K562 (cell line): ENCODE results near the gene MCEMP1. TPM values are rescaled to one million over a fixed set of nuclear protein-coding genes. Genes with fewer than 3 reads are reported as not detected.

Source experiments
- ATAC-seq: fragments of 200-7000 bp; cut with Tn5 transposase; 3 replicates; pipeline ENCODE4 v1.9.1; 2020; ENCODE audit warnings: moderate library complexity
- BruUV-seq: library from RNA; stranded (reverse); fragments of 400-500 nt; replicated peaks from 2 replicates; lab custom pipeline; 2021; lab: Mats Ljungman, UMichigan
- CTCF ChIA-PET: fragments of 300-600 bp; formaldehyde crosslinking; extraction: SDS; loops from one replicate; lab custom pipeline; 2021; ENCODE audit warnings: low intra/inter-chr PET ratio; lab: Yijun Ruan, JAX
- POLR2A ChIA-PET: fragments of 300-600, 350-650 bp; sonication (Branson Sonifier 250); formaldehyde crosslinking; extraction: SDS; loops from one replicate; lab custom pipeline; 2021; ENCODE audit warnings: antibody characterized with exemption, inconsistent platforms; lab: Yijun Ruan, JAX
- DNase-seq, 4 experiments: peaks; one replicate each; pipeline versions ENCODE4 v3.0.0 to v3.0.0-alpha.2; 2011 to 2018; ENCODE audit warnings: low spot score in 3 of 4, mixed read lengths in 3 of 4; ENCODE audit errors: extremely low read depth in 1 of 4
- FAIRE-seq: peaks from 2 replicates; lab custom pipeline; 2011; peaks lifted over from hg19 to GRCh38; lab: Jason Lieb, UNC
- H2AFZ ChIP-seq: 2 replicates; pipeline ENCODE4 v1.6.0; 2011; ENCODE audit warnings: low read depth, low read length, control low read depth, inconsistent platforms
- H3K27ac ChIP-seq: fragments of 200-600 bp; 3 replicates; pipeline ENCODE4 v1.8.0; 2011; ENCODE audit warnings: low read depth, mild to moderate bottlenecking, control low read depth, inconsistent platforms, low read length, moderate library complexity, mixed read lengths; ENCODE audit errors: extremely low read depth
- H3K27me3 ChIP-seq, 2 experiments: fragments of 300-600 bp in 1 of 2; 2 replicates in 1 of 2; 3 replicates in 1 of 2; pipeline versions ENCODE4 v1.6.0 to v1.8.0; 2011; ENCODE audit warnings: inconsistent platforms in 2 of 2, low read length in 2 of 2, mild to moderate bottlenecking in 1 of 2, mixed read lengths in 1 of 2, moderate library complexity in 1 of 2; ENCODE audit not compliant: control insufficient read depth in 2 of 2, insufficient read depth in 2 of 2
- H3K36me3 ChIP-seq: fragments of 300-600 bp; 3 replicates; pipeline ENCODE4 v1.8.0; 2011; ENCODE audit warnings: mild to moderate bottlenecking, low read length, inconsistent platforms; ENCODE audit not compliant: control insufficient read depth, insufficient read depth
- H3K4me1 ChIP-seq, 2 experiments: fragments of 200-600 bp in 1 of 2; replicated peaks in 1 of 2; 2 replicates in 1 of 2; 3 replicates in 1 of 2; pipeline versions ENCODE4 v1.5.1 to v1.8.0; 2011; ENCODE audit warnings: inconsistent platforms in 2 of 2, low read length in 2 of 2, mild to moderate bottlenecking in 1 of 2, mixed read lengths in 1 of 2, moderate library complexity in 1 of 2; ENCODE audit not compliant: control insufficient read depth in 2 of 2, insufficient read depth in 2 of 2
- H3K4me2 ChIP-seq: 2 replicates; pipeline ENCODE4 v1.6.1; 2011; ENCODE audit warnings: low read length, control low read depth, inconsistent platforms, mixed read lengths; ENCODE audit not compliant: insufficient read depth
- H3K4me3 ChIP-seq: fragments of 200-600 bp; sonication (generic), shearing (Covaris generic); 2 replicates; pipeline ENCODE4 v1.5.1; 2016; ENCODE audit warnings: control low read depth, inconsistent platforms
- H3K79me2 ChIP-seq: fragments of 200-600 bp; 3 replicates; pipeline ENCODE4 v1.8.0; 2011; ENCODE audit warnings: low read length, inconsistent platforms; ENCODE audit not compliant: control insufficient read depth, insufficient read depth
- H3K9ac ChIP-seq, 2 experiments: 2 replicates each; pipeline versions ENCODE4 v1.6.0 to v1.6.1; 2011; ENCODE audit warnings: low read depth in 2 of 2, low read length in 2 of 2, control low read depth in 1 of 2, inconsistent platforms in 1 of 2, mild to moderate bottlenecking in 1 of 2, mixed read lengths in 1 of 2; ENCODE audit not compliant: insufficient read depth in 1 of 2
- H3K9me1 ChIP-seq: one replicate; pipeline ENCODE4 v1.6.0; 2011; ENCODE audit warnings: inconsistent platforms, mild to moderate bottlenecking, low read length, moderate library complexity; ENCODE audit not compliant: control insufficient read depth, insufficient read depth
- H3K9me3 ChIP-seq: replicated peaks from 2 replicates; pipeline ENCODE4 v1.5.1; 2011; ENCODE audit warnings: low read depth, low read length, inconsistent platforms; ENCODE audit not compliant: control insufficient read depth, insufficient read depth
- H4K20me1 ChIP-seq: replicated peaks from 2 replicates; pipeline ENCODE4 v1.6.1; 2011; ENCODE audit warnings: low read length, inconsistent platforms, mixed read lengths; ENCODE audit not compliant: control insufficient read depth, insufficient read depth
- ESRRB ChIP-seq: fragments of 250-450 bp; sonication (Bioruptor Pico); IDR thresholded peaks from 2 replicates; pipeline ENCODE4 v1.5.0; 2020; ENCODE audit warnings: mild to moderate bottlenecking, moderate library complexity, borderline replicate concordance
- POLR2G ChIP-seq: fragments of 200-400 bp; formaldehyde crosslinking; IDR thresholded peaks from 2 replicates; pipeline ENCODE4 v1.6.1; 2017; ENCODE audit warnings: low read depth, mild to moderate bottlenecking, antibody characterized with exemption, low read length, moderate library complexity
- THRB ChIP-seq: fragments of 450-650 bp; formaldehyde crosslinking; conservative IDR thresholded peaks from 2 replicates; pipeline ENCODE4 v1.4.0; 2022; ENCODE audit warnings: mild to moderate bottlenecking, missing genetic modification characterization
- TSC22D4 ChIP-seq: fragments of 450-650 bp; IDR thresholded peaks from 2 replicates; pipeline ENCODE4 v1.6.1; 2016; ENCODE audit warnings: missing genetic modification characterization, missing biosample characterization, control low read depth
- ZHX1 ChIP-seq: fragments of 150-350 bp; conservative IDR thresholded peaks from 2 replicates; pipeline ENCODE4 v1.6.1; 2014; ENCODE audit warnings: low read length
- WGBS: fragments of 100-300 bp; shearing (Covaris generic); methylation state at CpG from one replicate; pipeline ENCODE4 v1.1.6; 2016; ENCODE audit warnings: low coverage, mixed read lengths; ENCODE audit not compliant: insufficient coverage; ENCODE audit errors: missing lambda C conversion rate; 5-methylcytosine and 5-hydroxymethylcytosine counted together
- in situ Hi-C: fragments of 300-500 bp; cut with MboI; formaldehyde crosslinking; loops from 4 replicates; pipeline ENCODE4 v1.15.0; 2018; ENCODE audit warnings: inconsistent platforms, mixed read lengths
- intact Hi-C: fragments of 100-400 bp; cut with micrococcal nuclease; formaldehyde crosslinking; loops from 2 replicates; pipeline ENCODE4 v1.14.2; 2022
- polyA plus RNA-seq, 8 experiments: library from polyadenylated mRNA; depleted of rRNA in 4 of 8; stranded (reverse) in 5 of 8; unstranded in 3 of 8; fragments of >200 nt; fragmentation: Nextera tagmentation in 2 of 8; fragmentation: Illumina TruSeq in 1 of 8; extraction: Ambion mirVana in 2 of 8; extraction: Trizol in 1 of 8; gene quantifications; 2 replicates each; pipeline versions ENCODE4 v1.2.1 to v1.2.3, GENCODE V29; 2011 to 2014; ENCODE audit warnings: inconsistent platforms in 1 of 8, missing spikeins in 1 of 8
- total RNA-seq, 7 experiments: library from RNA; depleted of rRNA in 6 of 7; stranded (reverse); fragments of >200 nt in 6 of 7; fragmentation: Illumina TruSeq in 2 of 7; extraction: Trizol in 2 of 7; gene quantifications; 2 replicates each; pipeline versions ENCODE4 v1.2.1 to v1.2.3, GENCODE V29; 2011 to 2021; ENCODE audit warnings: low replicate concordance in 1 of 7

MCEMP1 gene
- total and polyA plus RNA-seq, 9 of the 15 experiments (the other 6 are each of a cell fraction or from before 2014, with no cell fraction given) = 0.11 to 1.8 (median 0.51) TPM

- Histone ChIP-seq H2AFZ (no peak overlapping the region), H3K36me3 (peaks cover 10% of the 10 kb centered on the region; the same call in 2 of the 3 replicates), H3K4me2 (no peak overlapping the region), H3K4me1 (peaks cover 0 to 30% of the 10 kb centered on the region in 2 experiments; a peak in 2 of 5 replicates), H3K9ac (no peak overlapping the region; a peak in 1 of 4 replicates), H3K9me1 (peaks cover 3% of the 10 kb centered on the region), H3K4me3 (no peak overlapping the region), H3K27ac (no peak overlapping the region), H4K20me1 (no peaks in the 10 kb centered on the region), H3K9me3 (no peaks in the 10 kb centered on the region), H3K79me2 (peaks cover 13% of the 10 kb centered on the region; the same call in 2 of the 3 replicates), H3K27me3 (peaks cover 0 to 26% of the 10 kb centered on the region in 2 experiments; a peak in 2 of 5 replicates)
- BruUV-seq = no TSS peak
- FAIRE-seq = no peak
- TF ChIP-seq TSC22D4 (tag) = no peak
- TF ChIP-seq POLR2G = 0 out of 2 replicates have a peak, but pooled peaks have one; percentile 40
- no peak for ATAC-seq
- ChIA-PET CTCF (no interaction called here), POLR2A (no interaction called here)
- intact Hi-C loops = loop anchor here (10.0 kb wide), 1 partner anchor 331 kb away; no protein-coding TSS in a partner anchor
- in situ Hi-C loops = loop anchor here (10.0 kb wide), 1 partner anchor 331 kb away; no protein-coding TSS in a partner anchor
- no peak for DNase-seq
- 17% methylated on average over 18 of the region's 19 CpGs for WGBS
Measured at GRCh38 chr19:7685546-7686445, 8.9 kb downstream of the MCEMP1 start.

GRCh38 chr19:7687177-7687576 lies 10.3 kb downstream of the MCEMP1 start:
- no peaks in the 10 kb centered on the region for H4K20me1 ChIP-seq
- no peak for ATAC-seq
- no peak overlapping the region for H3K27ac ChIP-seq
- 48% methylated on average over 12 of the region's 12 CpGs for WGBS
- no peak for TF ChIP-seq THRB
- TF ChIP-seq POLR2G = 0 out of 2 replicates have a peak, but pooled peaks have one; percentile 34
- no peak for TF ChIP-seq ZHX1
- TF ChIP-seq ESRRB = no peak
- no peak overlapping the region for H2AFZ ChIP-seq
- peaks cover 0 to 17% of the 10 kb centered on the region in 2 experiments; a peak in 2 of 5 replicates for H3K4me1 ChIP-seq
- ChIA-PET POLR2A (no interaction called here), CTCF (no interaction called here)
- H3K36me3 ChIP-seq = peaks cover 9% of the 10 kb centered on the region; the same call in 2 of the 3 replicates
- H3K4me2 ChIP-seq = no peak overlapping the region
- DNase-seq = no peak
- H3K27me3 ChIP-seq = peaks cover 0 to 39% of the 10 kb centered on the region in 2 experiments; a peak in 2 of 5 replicates
- H3K9me3 ChIP-seq = no peaks in the 10 kb centered on the region
- H3K79me2 ChIP-seq = 0 out of 3 replicates have a peak, but pooled peaks cover under 1% of the 10 kb centered on the region
- H3K4me3 ChIP-seq = no peak overlapping the region
- in situ Hi-C loops (loop anchor here (10.0 kb wide), 1 partner anchor 332 kb away; no protein-coding TSS in a partner anchor), intact Hi-C loops (loop anchor here (10.0 kb wide), 1 partner anchor 332 kb away; no protein-coding TSS in a partner anchor)
- BruUV-seq = no TSS peak
- H3K9ac ChIP-seq = peak overlapping the region in 1 of 2 experiments; percentile 71; a peak in 2 of 4 replicates
- H3K9me1 ChIP-seq = peaks cover 2% of the 10 kb centered on the region
- no peak for FAIRE-seq
